ENCODE data around the gene PRKCSH. TPM values are rescaled to one million over a fixed set of nuclear protein-coding genes. Genes with fewer than 3 reads are reported as not detected.
A peak's percentile ranks its signal among the peaks of the same experiment; 100 is the strongest.

PRKCSH gene
- total RNA-seq, 2 experiments from 2014 or later, result 321 to 338 TPM

DNA sequence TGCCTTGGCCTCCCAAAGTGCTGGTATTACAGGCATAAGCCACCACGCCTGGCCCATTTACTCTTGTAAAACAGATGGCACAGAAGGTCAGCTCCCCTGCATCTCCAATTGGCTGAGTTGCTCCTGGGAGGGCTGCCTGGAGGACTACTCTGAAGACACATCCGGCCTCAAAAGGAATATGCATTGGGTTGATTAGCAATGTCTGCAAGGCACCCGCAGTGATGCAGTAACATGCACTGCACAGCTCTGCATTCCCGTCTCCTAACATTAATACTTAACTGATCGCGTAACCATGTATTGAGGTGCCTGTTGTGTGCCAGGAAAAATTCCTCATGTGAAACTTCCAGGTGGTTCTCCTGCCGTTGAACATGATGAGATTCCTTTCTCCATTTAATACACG, 40.4 kb downstream of the PRKCSH start:
- DNase-seq, result no peak
- no peak overlapping the region for H3K27ac Mint-ChIP-seq
- CTCF ChIA-PET, result interaction anchor here (0.6 kb wide), 1 partner anchor 181 kb away, joined by 3 read pairs; no protein-coding TSS in a partner anchor
- no peak overlapping the region for H3K4me3 Mint-ChIP-seq
- no peaks in the 10 kb centered on the region for H3K9me3 Mint-ChIP-seq
- H3K36me3 Mint-ChIP-seq (ENCODE audit: low read depth), result peaks cover 3% of the 10 kb centered on the region
- H3K4me1 Mint-ChIP-seq, result peaks cover 5% of the 10 kb centered on the region
- peaks cover 41% of the 10 kb centered on the region for H3K27me3 Mint-ChIP-seq
- POLR2A ChIA-PET, result interaction anchor here (0.6 kb wide), 1 partner anchor 23 kb away, joined by 8 read pairs; no protein-coding TSS in a partner anchor

DNA sequence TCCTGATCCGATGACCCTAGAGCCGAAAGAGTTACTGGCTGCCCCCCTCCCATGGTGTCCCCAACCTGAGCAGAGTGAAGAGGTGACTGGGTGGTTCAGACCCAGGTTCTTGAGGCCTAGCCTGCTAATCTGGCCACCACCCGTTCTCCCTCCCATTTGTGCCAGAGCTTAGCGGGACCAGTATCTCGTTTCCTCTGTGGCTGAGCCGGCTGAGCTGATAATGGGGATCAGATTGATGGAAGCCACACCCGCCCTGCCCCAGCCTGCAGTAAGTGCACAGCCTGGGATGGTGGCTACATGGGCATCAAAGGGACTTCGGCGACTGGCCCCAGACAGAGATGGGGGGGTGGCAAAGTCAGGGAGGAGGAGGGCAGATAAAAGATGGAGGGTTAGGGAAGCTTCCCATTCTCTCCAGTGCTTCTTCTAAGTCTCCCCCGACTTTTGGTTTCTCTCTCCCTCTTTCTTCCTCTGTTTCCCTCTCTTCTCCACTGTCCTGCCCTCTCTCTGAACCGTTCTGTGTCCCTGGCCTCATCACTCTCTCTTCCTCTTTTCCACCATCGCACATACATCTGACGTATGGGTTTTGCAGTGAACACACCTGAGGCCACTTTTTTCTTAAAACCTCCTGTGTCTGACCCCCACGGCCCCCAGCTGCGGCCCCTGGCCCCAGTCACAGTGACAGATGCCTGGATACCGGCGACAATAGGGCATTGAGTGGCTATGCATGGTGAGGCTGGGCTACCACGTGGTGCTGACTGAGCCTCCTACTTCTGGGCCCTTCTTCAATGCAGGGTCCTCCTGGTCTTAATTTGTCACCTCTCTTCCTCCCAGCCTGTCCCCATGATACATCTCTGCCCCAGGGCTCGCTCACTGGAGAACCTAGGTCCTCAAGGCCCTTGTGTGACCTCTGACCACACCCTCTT, 43.0 kb downstream of the PRKCSH start:
- CTCF ChIA-PET, result no interaction called here
- DNase-seq, result no peak
- peaks cover 7% of the 10 kb centered on the region for H3K36me3 Mint-ChIP-seq (ENCODE audit: low read depth)
- H3K9me3 Mint-ChIP-seq, result no peaks in the 10 kb centered on the region
- H3K27me3 Mint-ChIP-seq, result peaks cover 47% of the 10 kb centered on the region
- H3K4me3 Mint-ChIP-seq, result no peak overlapping the region
- POLR2A ChIA-PET, result no interaction called here
- H3K4me1 Mint-ChIP-seq, result peaks cover 21% of the 10 kb centered on the region
- no peak overlapping the region for H3K27ac Mint-ChIP-seq

DNA sequence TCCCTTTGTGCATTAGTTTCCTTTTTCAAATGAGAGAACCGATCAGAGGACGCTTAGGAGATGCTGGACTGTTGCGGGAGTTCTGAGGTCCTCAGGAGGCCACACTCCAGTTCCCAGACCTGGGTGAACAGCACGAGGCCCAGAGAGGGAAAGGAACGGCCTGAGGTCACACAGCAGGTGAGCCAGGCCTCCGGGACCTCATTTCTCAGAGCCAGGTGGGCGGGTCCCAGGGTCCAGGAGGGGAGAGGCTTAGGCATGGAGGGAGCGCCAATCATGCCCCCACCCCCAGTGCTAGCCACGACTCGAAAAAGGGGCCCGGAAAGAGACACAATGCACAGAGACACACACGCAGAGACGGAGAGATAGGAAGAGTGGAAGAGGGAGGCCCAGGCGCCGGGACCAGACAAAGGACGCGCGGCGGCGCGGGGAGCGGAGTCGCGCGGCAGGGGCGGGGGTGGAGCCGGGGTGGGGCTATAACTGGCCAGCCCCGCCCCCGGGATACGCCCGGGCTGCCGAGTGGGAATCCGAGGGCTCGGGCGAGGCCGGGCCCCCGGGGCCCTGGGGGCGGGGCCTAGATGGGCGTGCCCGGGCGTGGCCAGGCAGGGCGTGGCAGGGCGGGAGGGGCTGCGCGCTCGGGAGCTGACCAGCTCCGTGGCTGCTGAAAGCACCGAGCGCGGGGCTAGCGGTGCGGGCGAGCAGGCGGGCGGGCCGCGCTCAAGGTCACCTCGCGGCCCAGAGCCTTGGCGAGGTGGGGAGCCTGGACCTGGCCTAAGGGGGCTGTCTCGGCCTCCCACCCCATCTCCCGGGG, 43.9 kb downstream of the PRKCSH start:
- H3K27me3 Mint-ChIP-seq, result peaks cover 46% of the 10 kb centered on the region
- DNase-seq, result peak; percentile 18
- no peaks in the 10 kb centered on the region for H3K9me3 Mint-ChIP-seq
- POLR2A ChIA-PET, result no interaction called here
- CTCF ChIA-PET, result no interaction called here
- H3K4me3 Mint-ChIP-seq, result peak overlapping the region; percentile 32
- H3K36me3 Mint-ChIP-seq (ENCODE audit: low read depth), result peaks cover 7% of the 10 kb centered on the region
- H3K27ac Mint-ChIP-seq, result peak overlapping the region; percentile 62
- peaks cover 21% of the 10 kb centered on the region for H3K4me1 Mint-ChIP-seq

DNA sequence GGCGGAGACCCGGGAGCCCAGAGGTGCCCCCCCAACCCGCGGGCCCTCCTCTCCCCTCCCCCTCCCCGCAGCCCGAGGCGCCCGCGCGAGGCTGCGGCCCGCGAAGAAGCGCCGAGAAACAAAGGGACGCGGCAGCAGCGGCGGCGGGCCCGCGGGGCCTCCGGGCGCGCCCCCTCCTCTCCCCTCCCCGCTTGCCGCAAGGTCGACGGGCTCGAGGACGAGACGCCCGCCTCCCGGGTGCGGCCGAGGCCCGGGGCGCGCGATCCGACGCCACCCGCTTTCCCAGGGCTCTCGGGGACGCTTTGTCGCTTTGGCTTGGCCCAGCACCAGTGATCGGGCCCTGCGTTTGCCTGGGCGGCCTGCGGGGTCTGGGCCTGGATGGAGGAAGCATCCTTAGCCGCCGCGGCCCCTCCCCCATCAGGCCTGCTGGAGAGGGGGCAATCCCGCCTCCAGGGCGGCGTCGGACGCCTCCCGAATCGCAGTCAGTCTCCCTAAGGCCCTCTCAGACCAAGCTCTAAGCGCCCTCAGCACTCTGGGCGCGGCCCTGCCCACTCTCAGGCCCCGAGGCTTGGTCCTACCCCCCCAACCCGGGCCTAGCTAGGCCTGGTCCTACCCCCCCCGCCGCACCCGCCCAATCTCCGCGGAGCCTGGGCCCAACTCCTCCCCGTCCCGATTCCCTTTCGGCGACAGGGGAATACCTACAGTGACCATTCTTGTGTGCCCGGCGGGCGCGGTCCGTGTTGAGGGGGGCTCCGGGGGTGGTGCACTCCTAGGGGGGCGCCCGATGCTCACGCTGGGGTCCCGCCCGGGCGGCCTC, 44.7 kb downstream of the PRKCSH start:
- H3K4me3 Mint-ChIP-seq, result no peak overlapping the region
- no peaks in the 10 kb centered on the region for H3K9me3 Mint-ChIP-seq
- H3K27ac Mint-ChIP-seq, result no peak overlapping the region
- H3K4me1 Mint-ChIP-seq, result peaks cover 23% of the 10 kb centered on the region
- CTCF ChIA-PET, result interaction anchor here (1.2 kb wide), 1 partner anchor 45 kb away, joined by 4 read pairs; the partner anchor contains the start of gene PRKCSH
- H3K27me3 Mint-ChIP-seq, result peaks cover 43% of the 10 kb centered on the region
- peaks cover 7% of the 10 kb centered on the region for H3K36me3 Mint-ChIP-seq (ENCODE audit: low read depth)
- POLR2A ChIA-PET, result no interaction called here
- DNase-seq, result no peak

DNA sequence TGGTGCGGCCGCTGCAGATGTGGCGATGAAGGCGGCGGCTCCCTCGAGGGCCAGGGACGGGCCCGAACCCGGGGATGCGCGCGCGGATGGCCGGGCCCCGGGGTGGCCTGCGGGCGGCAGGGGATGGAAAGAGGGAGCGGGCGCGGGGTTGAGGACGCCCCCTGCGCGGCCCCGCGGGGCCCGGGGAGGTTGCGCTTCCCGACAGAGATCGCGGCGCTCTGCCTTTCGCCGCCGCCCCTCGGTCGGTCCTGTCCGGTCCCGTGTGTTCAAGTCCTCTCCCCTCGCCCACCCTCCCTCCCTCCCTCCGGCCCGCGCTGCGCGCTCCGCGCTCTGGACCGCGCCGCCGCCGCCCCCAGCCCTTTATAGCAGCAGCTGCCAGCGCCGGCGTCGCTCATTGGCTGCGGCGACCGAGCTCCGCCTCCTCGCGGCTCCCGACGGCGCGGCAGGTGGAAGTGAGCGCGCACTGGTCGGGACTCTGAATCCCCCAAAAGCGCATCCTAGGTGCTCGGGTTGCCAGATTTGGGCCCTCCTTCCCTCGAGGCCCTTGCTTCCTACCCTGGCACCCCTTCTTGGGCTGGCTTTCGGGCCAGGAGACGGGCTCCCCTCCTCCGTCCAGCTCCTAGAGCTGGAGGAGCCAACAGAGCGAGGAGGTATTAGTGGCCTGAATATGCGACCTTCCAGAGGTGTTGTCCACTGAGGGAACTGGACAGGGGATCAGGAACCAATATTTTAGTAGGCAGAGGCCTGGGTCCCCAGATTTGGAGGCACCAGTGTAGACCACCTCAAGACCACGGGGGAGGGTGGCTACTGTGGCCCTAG, 45.5 kb downstream of the PRKCSH start, which contains the start of gene ELAVL3:
ELAVL3 (minus strand) TSS at position 332 of the 819 bp plus-strand sequence. CDS start 438 bp downstream, outside the sequence.
- no peak for DNase-seq
- H3K4me3 Mint-ChIP-seq, result peak within 1 kb of the TSS; percentile 51
- peaks cover 24% of the 10 kb centered on the region for H3K4me1 Mint-ChIP-seq
- H3K9me3 Mint-ChIP-seq, result no peaks in the 10 kb centered on the region
- CTCF ChIA-PET, result interaction anchor here (1.2 kb wide), 1 partner anchor 46 kb away, joined by 4 read pairs; the partner anchor contains the start of gene PRKCSH
- peaks cover 42% of the 10 kb centered on the region for H3K27me3 Mint-ChIP-seq
- H3K27ac Mint-ChIP-seq, result no peak within 1 kb of the TSS
- POLR2A ChIA-PET, result no interaction called here
- H3K36me3 Mint-ChIP-seq (ENCODE audit: low read depth), result peaks cover 7% of the 10 kb centered on the region

DNA sequence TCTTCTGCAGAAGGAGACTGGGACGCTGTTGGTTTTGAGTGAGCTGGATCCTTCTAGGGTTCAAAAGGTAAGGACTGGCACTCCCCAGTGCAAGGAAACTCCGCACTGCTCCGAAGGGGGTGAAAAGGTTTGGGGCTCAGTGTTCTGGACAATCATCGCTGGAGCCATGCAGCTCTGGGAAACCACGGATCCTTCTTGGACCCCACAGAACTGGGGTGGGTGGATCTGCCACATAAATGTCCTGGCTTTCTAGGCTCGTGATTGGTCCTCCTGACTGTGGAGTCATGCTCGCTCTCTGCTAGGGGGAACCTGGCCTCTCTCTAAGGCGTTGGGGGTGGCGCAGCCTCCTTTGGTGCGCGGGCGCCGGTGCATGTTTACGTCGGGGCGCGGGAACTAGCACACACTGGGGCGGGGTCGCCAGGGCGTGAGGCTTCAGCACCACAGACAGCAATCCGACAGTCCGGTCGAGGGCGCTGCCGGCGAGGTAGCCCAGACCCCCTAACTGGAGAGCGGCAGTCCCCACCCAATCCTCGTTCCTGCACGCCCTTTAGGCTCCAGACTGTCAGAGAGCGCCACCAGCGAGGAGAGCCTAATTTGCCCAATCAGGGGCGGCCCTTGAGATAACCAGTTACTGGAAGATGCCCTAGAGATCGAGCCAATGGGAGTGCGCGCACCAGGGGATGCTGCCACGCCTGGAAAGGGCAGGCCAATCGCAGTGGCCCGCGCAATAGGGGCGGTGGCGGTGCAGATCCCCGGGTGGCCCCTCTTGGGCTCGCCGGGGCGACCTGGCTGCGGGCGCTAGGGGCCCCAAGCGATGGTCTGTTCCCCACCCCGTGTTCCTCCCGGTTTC, 46.3 kb downstream of the PRKCSH start:
- peak overlapping the region; percentile 62 for H3K27ac Mint-ChIP-seq
- peak; percentile 67 for DNase-seq
- ChIA-PET POLR2A (no interaction called here), CTCF (interaction anchor here (0.5 to 2.0 kb wide), 48 partner anchors 9 to 545 kb away, joined by 3 to 36 read pairs (median 4); partner anchors contain the start of genes ECSIT, ELOF1, EPOR and ODAD3)
- H3K9me3 Mint-ChIP-seq, result no peaks in the 10 kb centered on the region
- H3K4me3 Mint-ChIP-seq, result peak overlapping the region; percentile 51
- peaks cover 24% of the 10 kb centered on the region for H3K4me1 Mint-ChIP-seq
- peaks cover 38% of the 10 kb centered on the region for H3K27me3 Mint-ChIP-seq
- H3K36me3 Mint-ChIP-seq (ENCODE audit: low read depth), result peaks cover 7% of the 10 kb centered on the region

DNA sequence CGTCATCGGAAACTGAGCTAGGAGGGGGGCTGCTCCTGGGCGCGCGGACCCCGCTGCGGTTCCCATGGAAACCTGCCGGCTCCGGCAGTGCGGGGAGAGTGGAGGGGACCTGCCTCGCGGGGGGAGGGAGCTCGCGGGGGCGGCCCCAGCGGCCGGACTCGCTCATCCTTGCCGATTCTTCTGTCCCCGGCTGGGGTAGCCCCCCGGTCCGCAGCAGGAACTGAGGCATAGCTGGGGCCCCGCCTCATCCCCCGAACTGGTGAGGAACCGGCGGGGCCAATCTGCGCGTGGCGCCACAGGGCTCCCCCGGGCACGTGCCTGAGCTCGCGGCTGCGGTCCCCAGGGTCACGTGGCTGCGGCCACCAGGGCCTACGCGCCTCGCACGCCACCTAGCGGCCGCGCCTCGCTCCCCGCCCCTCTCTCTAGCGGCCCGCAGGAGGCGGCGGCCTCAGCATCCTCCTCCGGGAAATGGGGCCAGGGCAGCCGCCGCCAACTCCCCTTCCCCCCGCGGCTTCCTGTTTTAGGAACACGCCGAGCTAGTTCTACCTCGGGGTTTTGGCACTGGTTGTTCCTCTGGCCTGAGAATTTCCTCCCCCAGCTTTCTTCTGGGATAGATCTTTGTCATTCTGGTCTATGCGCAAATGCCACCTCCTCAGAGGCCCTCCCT, 47.1 kb downstream of the PRKCSH start:
- Mint-ChIP-seq H3K9me3 (no peaks in the 10 kb centered on the region), H3K27ac (peak overlapping the region; percentile 62), H3K36me3 (ENCODE audit: low read depth) (peaks cover 7% of the 10 kb centered on the region), H3K4me1 (peaks cover 24% of the 10 kb centered on the region), H3K27me3 (peaks cover 31% of the 10 kb centered on the region), H3K4me3 (peak overlapping the region; percentile 51)
- DNase-seq, result peak; percentile 83
- CTCF ChIA-PET, result interaction anchor here (0.5 to 2.0 kb wide), 54 partner anchors 8 to 546 kb away, joined by 3 to 36 read pairs (median 4); partner anchors contain the start of genes ECSIT, ELOF1, EPOR and ODAD3
- POLR2A ChIA-PET, result no interaction called here

DNA sequence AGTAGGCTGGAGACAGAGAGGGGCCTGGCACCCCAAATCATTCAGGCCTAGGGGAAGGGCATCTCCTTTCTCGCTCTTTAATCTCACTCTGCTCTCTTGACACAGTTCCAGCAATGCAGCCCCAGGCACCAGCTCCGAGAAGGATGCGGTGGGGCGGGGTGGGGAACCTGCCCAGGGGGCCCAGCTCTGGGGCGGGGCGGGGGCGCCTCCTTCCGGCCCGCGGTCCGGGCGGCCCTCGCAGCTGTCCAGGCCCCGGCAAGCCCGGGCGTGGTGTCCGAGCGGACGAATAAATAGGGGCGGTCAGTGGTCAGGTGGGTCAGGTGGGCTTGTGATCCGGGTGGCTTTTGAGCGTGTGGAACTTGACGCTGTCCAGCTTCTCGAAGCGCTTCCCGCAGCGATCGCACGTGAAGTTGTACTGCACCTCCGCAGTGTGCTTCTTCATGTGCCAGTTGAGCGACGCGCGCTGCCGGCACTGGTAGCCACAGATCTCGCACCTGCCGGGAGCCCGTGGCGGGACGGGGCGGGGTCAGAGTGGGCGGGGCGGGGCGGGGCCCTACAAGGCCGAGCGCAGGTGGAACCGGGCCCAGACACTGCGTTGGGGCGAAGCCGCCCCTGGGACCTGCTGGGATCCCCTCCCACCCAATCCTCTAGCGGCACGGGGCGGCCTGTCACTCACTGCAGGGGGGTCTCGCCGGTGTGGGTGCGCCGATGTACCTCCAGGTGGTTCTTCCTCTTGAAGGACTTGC, 48.1 kb downstream of the PRKCSH start:
- H3K36me3 Mint-ChIP-seq (ENCODE audit: low read depth), result peaks cover 7% of the 10 kb centered on the region

DNA sequence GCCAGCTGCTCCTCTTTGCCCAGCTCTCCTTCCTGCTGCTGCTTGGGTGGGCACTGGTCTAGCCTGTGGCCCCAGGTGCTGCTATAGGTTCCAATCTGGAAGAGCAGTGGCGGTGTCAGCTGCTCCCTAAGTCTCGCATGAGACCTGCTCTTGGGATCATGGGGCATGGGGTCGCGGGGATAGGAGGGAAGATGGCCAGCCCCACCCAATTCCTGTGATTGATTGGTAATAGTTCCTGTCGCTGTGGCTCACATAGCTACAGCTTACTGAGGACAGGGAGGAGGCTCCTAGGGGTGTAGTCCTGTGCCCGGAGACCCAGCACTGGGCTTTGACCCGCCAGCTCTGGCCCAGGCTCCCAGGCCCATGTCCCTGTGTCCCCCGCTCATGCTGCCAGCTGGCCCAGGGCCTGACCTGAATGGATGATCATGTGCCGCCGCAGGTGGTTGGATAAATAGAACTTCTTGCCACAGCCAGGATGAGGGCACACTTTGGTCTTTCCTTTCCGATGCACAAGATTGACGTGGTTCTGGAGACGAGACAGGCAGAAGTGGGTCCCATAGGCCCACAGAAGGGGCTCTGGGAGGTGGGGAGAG, 49.9 kb downstream of the PRKCSH start:
- Mint-ChIP-seq H3K27ac (no peak overlapping the region), H3K27me3 (peaks cover 13% of the 10 kb centered on the region), H3K4me3 (peak overlapping the region; percentile 15), H3K9me3 (no peaks in the 10 kb centered on the region), H3K4me1 (peaks cover 19% of the 10 kb centered on the region), H3K36me3 (ENCODE audit: low read depth) (peaks cover 8% of the 10 kb centered on the region)
- CTCF ChIA-PET, result interaction anchor here (0.7 to 1.7 kb wide), 4 partner anchors 11 to 850 kb away, joined by 3 to 4 read pairs (median 4); no protein-coding TSS in a partner anchor
- DNase-seq, result no peak
- POLR2A ChIA-PET, result interaction anchor here (0.6 kb wide), 1 partner anchor 12 kb away, joined by 3 read pairs; no protein-coding TSS in a partner anchor

More for the DNA sequence above, 48.1 kb downstream of the PRKCSH start:
- Mint-ChIP-seq H3K27ac (no peak overlapping the region), H3K4me3 (no peak overlapping the region), H3K27me3 (peaks cover 20% of the 10 kb centered on the region), H3K9me3 (no peaks in the 10 kb centered on the region), H3K4me1 (peaks cover 24% of the 10 kb centered on the region)
- CTCF ChIA-PET, result interaction anchor here (0.8 to 2.0 kb wide), 33 partner anchors 11 to 449 kb away, joined by 3 to 36 read pairs (median 5); partner anchors contain the start of genes ECSIT, EPOR, ODAD3 and PRKCSH
- POLR2A ChIA-PET, result no interaction called here
- DNase-seq, result no peak

Measured in activated CD4-positive, alpha-beta T cell treated with anti-CD3 and anti-CD28 coated beads, Interleukin-2, amount 10 ng/mL, durations not matched to agents 7 days and 5 days (primary cell).